H1 (cell line): ENCODE measurements around the gene TRHDE.

Experiments
- CTCF ChIP-seq, 3 experiments: IDR thresholded peaks; 1 replicate in 2 of 3; 2 replicates in 1 of 3; pipeline versions ENCODE4 v1.5.1 to v1.6.1; 2011; ENCODE audit warnings: low read length in 3 of 3, mild to moderate bottlenecking in 3 of 3, inconsistent platforms in 2 of 3, low read depth in 1 of 3, moderate library complexity in 1 of 3; ENCODE audit not compliant: insufficient read depth in 1 of 3; ENCODE audit errors: control extremely low read depth in 1 of 3
- JUN ChIP-seq: IDR thresholded peaks from 2 replicates; pipeline ENCODE4 v1.6.1; 2011; ENCODE audit warnings: low read depth, mild to moderate bottlenecking, improper control_type of control experiment, low read length
- TBP ChIP-seq: IDR thresholded peaks from 2 replicates; pipeline ENCODE4 v1.6.1; 2011; ENCODE audit warnings: low read depth, low read length, improper control_type of control experiment

DNA sequence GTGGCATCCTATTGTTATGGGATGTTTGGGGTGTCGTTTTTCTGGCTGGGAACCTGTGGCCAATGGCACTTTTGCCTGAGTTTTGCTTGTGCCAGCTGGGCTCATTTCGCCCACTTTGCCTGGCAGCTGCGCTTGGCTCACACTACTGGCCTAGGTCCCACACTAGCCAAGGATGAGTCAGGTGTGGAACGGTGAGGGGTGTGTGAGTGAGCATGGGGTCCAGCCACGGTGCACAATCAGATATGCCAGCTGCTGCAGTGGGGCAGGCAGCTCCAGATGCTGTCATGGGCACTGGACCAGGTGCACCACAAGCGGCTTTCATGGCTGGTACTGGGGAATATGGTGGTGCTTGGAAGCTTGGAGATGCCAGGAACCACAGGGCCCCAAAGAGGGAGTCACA is 21.5 kb downstream of the TRHDE start:
- TF ChIP-seq CTCF (IDR thresholded peaks at IDR 0.05; ENCODE audit: control extremely low read depth in 1 of 3, insufficient read depth in 1 of 3, low read depth in 1 of 3, low read length in 3 of 3) (no peak), TBP (no peak), JUN (no peak)
